Measurements from ENCODE around the gene XPO1.
A peak's percentile ranks its signal among the peaks of the same experiment; 100 is the strongest.

XPO1 gene

GRCh38 chr2:61536180-61536571, 2.0 kb downstream of the XPO1 start:
- Histone ChIP-seq H3K4me2 (ENCODE audit: low read length) (peak overlapping the region; percentile 88), H3K4me3 (ENCODE audit: low read length) (peak overlapping the region; percentile 89), H3K27me3 (ENCODE audit: control insufficient read depth, low read length) (no peaks in the 10 kb centered on the region), H3K36me3 (ENCODE audit: control insufficient read depth, low read length) (peaks cover 63% of the 10 kb centered on the region), H4K20me1 (ENCODE audit: control insufficient read depth, insufficient read depth, low read depth, low read length) (peaks cover 41% of the 10 kb centered on the region), H3F3A (ENCODE audit: control insufficient read depth, insufficient read depth) (peaks cover 12% of the 10 kb centered on the region), H3K9me3 (ENCODE audit: control insufficient read depth, insufficient read depth, low read length) (no peaks in the 10 kb centered on the region), H3K79me2 (ENCODE audit: control insufficient read depth, low read length) (peaks cover 76% of the 10 kb centered on the region), H3K9me2 (replicated peaks; ENCODE audit: control insufficient read depth, low read length) (no peaks in the 10 kb centered on the region), H3K4me1 (ENCODE audit: control insufficient read depth, low read length) (peaks cover 44% of the 10 kb centered on the region), H3K27ac (ENCODE audit: low read depth, low read length) (peak overlapping the region; percentile 80; the same call in 1 of the 2 replicates)
- no peak for TF ChIP-seq EZH2phosphoT487 (IDR thresholded peaks at IDR 0.05; ENCODE audit: borderline replicate concordance, low read length)
- no peak for TF ChIP-seq CTCF (IDR thresholded peaks at IDR 0.05; ENCODE audit: low read depth, low read length, poor library complexity, severe bottlenecking)

- Histone ChIP-seq H3K27me3 (ENCODE audit: control insufficient read depth, low read length) (no peaks in the 10 kb centered on the region), H3F3A (ENCODE audit: control insufficient read depth, insufficient read depth) (peaks cover 11% of the 10 kb centered on the region), H3K4me1 (ENCODE audit: control insufficient read depth, low read length) (peaks cover 44% of the 10 kb centered on the region), H3K4me2 (ENCODE audit: low read length) (peak overlapping the region; percentile 88), H3K79me2 (ENCODE audit: control insufficient read depth, low read length) (peaks cover 83% of the 10 kb centered on the region), H3K9me3 (ENCODE audit: control insufficient read depth, insufficient read depth, low read length) (no peaks in the 10 kb centered on the region), H4K20me1 (ENCODE audit: control insufficient read depth, insufficient read depth, low read depth, low read length) (peaks cover 46% of the 10 kb centered on the region), H3K4me3 (ENCODE audit: low read length) (peak overlapping the region; percentile 89), H3K9me2 (replicated peaks; ENCODE audit: control insufficient read depth, low read length) (no peaks in the 10 kb centered on the region), H3K27ac (ENCODE audit: low read depth, low read length) (no peak overlapping the region), H3K36me3 (ENCODE audit: control insufficient read depth, low read length) (peaks cover 71% of the 10 kb centered on the region)
- TF ChIP-seq EZH2phosphoT487 (IDR thresholded peaks at IDR 0.05; ENCODE audit: borderline replicate concordance, low read length) (no peak), CTCF (IDR thresholded peaks at IDR 0.05; ENCODE audit: low read depth, low read length, poor library complexity, severe bottlenecking) (no peak)
Measured at GRCh38 chr2:61535449-61535848, 2.7 kb downstream of the XPO1 start.

- Histone ChIP-seq H3F3A (ENCODE audit: control insufficient read depth, insufficient read depth) (peaks cover 11% of the 10 kb centered on the region), H3K4me3 (ENCODE audit: low read length) (peak overlapping the region; percentile 89), H3K27ac (ENCODE audit: low read depth, low read length) (no peak overlapping the region), H3K9me2 (replicated peaks; ENCODE audit: control insufficient read depth, low read length) (no peaks in the 10 kb centered on the region), H3K36me3 (ENCODE audit: control insufficient read depth, low read length) (peaks cover 76% of the 10 kb centered on the region), H3K9me3 (ENCODE audit: control insufficient read depth, insufficient read depth, low read length) (no peaks in the 10 kb centered on the region), H4K20me1 (ENCODE audit: control insufficient read depth, insufficient read depth, low read depth, low read length) (peaks cover 51% of the 10 kb centered on the region), H3K79me2 (ENCODE audit: control insufficient read depth, low read length) (peaks cover 89% of the 10 kb centered on the region), H3K4me2 (ENCODE audit: low read length) (peak overlapping the region; percentile 88), H3K4me1 (ENCODE audit: control insufficient read depth, low read length) (peaks cover 47% of the 10 kb centered on the region), H3K27me3 (ENCODE audit: control insufficient read depth, low read length) (no peaks in the 10 kb centered on the region)
- TF ChIP-seq CTCF (IDR thresholded peaks at IDR 0.05; ENCODE audit: low read depth, low read length, poor library complexity, severe bottlenecking) (no peak), EZH2phosphoT487 (IDR thresholded peaks at IDR 0.05; ENCODE audit: borderline replicate concordance, low read length) (no peak)
Measured at GRCh38 chr2:61534926-61535325, 3.2 kb downstream of the XPO1 start.
